Subcutaneous abdominal adipose tissue (tissue), 5 donors: ENCODE data around the gene RFPL3.

ENCODE experiments used
- H3K27ac ChIP-seq: one replicate; pipeline ENCODE4 v1.7.0; 2013; ENCODE audit warnings: low read depth, mild to moderate bottlenecking, inconsistent platforms, low read length, moderate library complexity
- H3K27me3 ChIP-seq, 5 donors: one replicate each; pipeline ENCODE4 v1.7.0; 2013; ENCODE audit warnings: low read length in 5 of 5, inconsistent platforms in 1 of 5; ENCODE audit not compliant: control insufficient read depth in 5 of 5, insufficient read depth in 4 of 5
- H3K36me3 ChIP-seq, 5 donors: one replicate each; pipeline ENCODE4 v1.7.0; 2013; ENCODE audit warnings: low read length in 5 of 5; ENCODE audit not compliant: control insufficient read depth in 5 of 5, insufficient read depth in 5 of 5
- H3K4me1 ChIP-seq, 5 donors: one replicate each; pipeline ENCODE4 v1.7.0; 2013; ENCODE audit warnings: low read length in 5 of 5, mild to moderate bottlenecking in 3 of 5, moderate library complexity in 1 of 5; ENCODE audit not compliant: control insufficient read depth in 5 of 5, insufficient read depth in 5 of 5
- H3K4me3 ChIP-seq, 5 donors: one replicate each; pipeline ENCODE4 v1.7.0; 2013; ENCODE audit warnings: low read length in 5 of 5, low read depth in 1 of 5
- H3K9ac ChIP-seq, 5 donors: one replicate each; pipeline ENCODE4 v1.7.0; 2013; ENCODE audit warnings: low read length in 5 of 5, mild to moderate bottlenecking in 4 of 5, moderate library complexity in 3 of 5
- H3K9me3 ChIP-seq, 5 donors: one replicate each; pipeline ENCODE4 v1.7.0; 2013; ENCODE audit warnings: low read length in 5 of 5; ENCODE audit not compliant: control insufficient read depth in 5 of 5
- donor health status: healthy.
- donor health status: healthy.
- donor health status: healthy.
- donor health status: healthy.
- donor health status: healthy.

Gene RFPL3

GRCh38 chr22:32328306-32329201 lies 29.1 kb upstream of the RFPL3 start:
- Histone ChIP-seq H3K9me3 (peaks cover 0 to 10% (median 5%) of the 10 kb centered on the region in 5 donors), H3K4me1 (peaks cover 0 to 14% (median 0%) of the 10 kb centered on the region in 5 donors)

GRCh38 chr22:32329202-32329645 lies 28.4 kb upstream of the RFPL3 start:
- Histone ChIP-seq H3K27me3 (peaks cover 4 to 21% (median 9%) of the 10 kb centered on the region in 5 donors), H3K9ac (no peak overlapping the region), H3K27ac (no peak overlapping the region), H3K9me3 (peaks cover 0 to 10% (median 5%) of the 10 kb centered on the region in 5 donors), H3K36me3 (no peaks in the 10 kb centered on the region), H3K4me3 (no peak overlapping the region), H3K4me1 (peaks cover 0 to 14% (median 0%) of the 10 kb centered on the region in 5 donors)

More at GRCh38 chr22:32328306-32329201, 29.1 kb upstream of the RFPL3 start:
- H3K4me3 ChIP-seq = no peak overlapping the region
- no peaks in the 10 kb centered on the region for H3K36me3 ChIP-seq
- no peak overlapping the region for H3K27ac ChIP-seq
- peaks cover 2 to 14% (median 7%) of the 10 kb centered on the region in 5 donors for H3K27me3 ChIP-seq
- no peak overlapping the region for H3K9ac ChIP-seq

GRCh38 chr22:32331236-32331917 lies 26.3 kb upstream of the RFPL3 start:
- no peak overlapping the region for H3K27ac ChIP-seq
- H3K4me1 ChIP-seq = peaks cover 0 to 22% (median 0%) of the 10 kb centered on the region in 5 donors
- peaks cover 0 to 10% (median 5%) of the 10 kb centered on the region in 5 donors for H3K9me3 ChIP-seq
- no peak overlapping the region for H3K9ac ChIP-seq
- no peaks in the 10 kb centered on the region for H3K36me3 ChIP-seq
- H3K4me3 ChIP-seq = peak overlapping the region in 2 of 5 donors; percentile 9 to 42
- H3K27me3 ChIP-seq = peaks cover 7 to 30% (median 12%) of the 10 kb centered on the region in 5 donors

- Histone ChIP-seq H3K27me3 (peaks cover 7 to 30% (median 12%) of the 10 kb centered on the region in 5 donors), H3K4me1 (peaks cover 0 to 29% (median 2%) of the 10 kb centered on the region in 5 donors), H3K4me3 (peak overlapping the region in 2 of 5 donors; percentile 9 to 42), H3K9me3 (peaks cover 0 to 6% (median 4%) of the 10 kb centered on the region in 5 donors), H3K36me3 (no peaks in the 10 kb centered on the region), H3K9ac (no peak overlapping the region), H3K27ac (no peak overlapping the region)
Observed at GRCh38 chr22:32331918-32332725, 25.5 kb upstream of the RFPL3 start.

GRCh38 chr22:32333141-32333768 lies 24.4 kb upstream of the RFPL3 start:
- Histone ChIP-seq H3K27ac (no peak overlapping the region), H3K36me3 (no peaks in the 10 kb centered on the region), H3K9me3 (peaks cover 0 to 6% (median 4%) of the 10 kb centered on the region in 5 donors), H3K9ac (no peak overlapping the region), H3K4me3 (no peak overlapping the region), H3K4me1 (peaks cover 0 to 29% (median 2%) of the 10 kb centered on the region in 5 donors), H3K27me3 (peaks cover 7 to 34% (median 12%) of the 10 kb centered on the region in 5 donors)

- Histone ChIP-seq H3K4me3 (no peak overlapping the region), H3K9ac (no peak overlapping the region), H3K27ac (no peak overlapping the region), H3K36me3 (no peaks in the 10 kb centered on the region), H3K9me3 (no peaks in the 10 kb centered on the region), H3K27me3 (peaks cover 11 to 34% (median 12%) of the 10 kb centered on the region in 5 donors), H3K4me1 (peaks cover 0 to 30% (median 4%) of the 10 kb centered on the region in 5 donors)
Observed at GRCh38 chr22:32333769-32334659, 23.7 kb upstream of the RFPL3 start.

GRCh38 chr22:32334660-32335365 lies 22.9 kb upstream of the RFPL3 start:
- H3K4me3 ChIP-seq = no peak overlapping the region
- no peak overlapping the region for H3K9ac ChIP-seq
- peaks cover 11 to 36% (median 14%) of the 10 kb centered on the region in 5 donors for H3K27me3 ChIP-seq
- H3K9me3 ChIP-seq = no peaks in the 10 kb centered on the region
- H3K27ac ChIP-seq = no peak overlapping the region
- no peaks in the 10 kb centered on the region for H3K36me3 ChIP-seq
- peaks cover 0 to 32% (median 4%) of the 10 kb centered on the region in 5 donors for H3K4me1 ChIP-seq

- Histone ChIP-seq H3K4me3 (no peak overlapping the region), H3K36me3 (no peaks in the 10 kb centered on the region), H3K27me3 (peaks cover 14 to 41% (median 18%) of the 10 kb centered on the region in 5 donors), H3K9ac (no peak overlapping the region), H3K4me1 (peaks cover 0 to 32% (median 4%) of the 10 kb centered on the region in 5 donors), H3K9me3 (no peaks in the 10 kb centered on the region), H3K27ac (no peak overlapping the region)
Observed at GRCh38 chr22:32335471-32335870, 22.2 kb upstream of the RFPL3 start.
